GM21526 (cell line): ENCODE data around the gene DHRS13.
"Not testable (repeated sequence)": the region's sequence is repeated elsewhere in the genome, so short reads cannot be mapped to it uniquely, and the experiment has no call there.

Source experiments
- ATAC-seq: cut with Tn5 transposase; IDR thresholded peaks from one replicate; pipeline ENCODE4 v1.9.1; 2021; ENCODE audit warnings: moderate library complexity; ENCODE audit not compliant: unreplicated experiment, low FRiP score

The DHRS13 gene

GRCh38 chr17:28864991-28865849 lies 37.7 kb downstream of the DHRS13 start:
- ATAC-seq, result no peak

GRCh38 chr17:28863953-28864352 lies 38.9 kb downstream of the DHRS13 start:
- ATAC-seq, result no peak

- no peak for ATAC-seq
Observed at GRCh38 chr17:28862561-28862960, 40.3 kb downstream of the DHRS13 start.

GRCh38 chr17:28861393-28862203 lies 41.3 kb downstream of the DHRS13 start:
- no peak for ATAC-seq

GRCh38 chr17:28860363-28860808 lies 42.5 kb downstream of the DHRS13 start:
- ATAC-seq, result no peak

GRCh38 chr17:28858801-28859355 lies 44.0 kb downstream of the DHRS13 start:
- no peak for ATAC-seq

- ATAC-seq, result no peak
Observed at GRCh38 chr17:28857905-28858800, 44.7 kb downstream of the DHRS13 start.

- ATAC-seq, result no peak
Observed at GRCh38 chr17:28856028-28856574, 46.8 kb downstream of the DHRS13 start.

- ATAC-seq, result no peak
Observed at GRCh38 chr17:28855336-28855679, 47.6 kb downstream of the DHRS13 start.

GRCh38 chr17:28854457-28855335 lies 48.2 kb downstream of the DHRS13 start, which contains the start of gene ERAL1:
TSS of gene ERAL1 (plus strand) at chr17:28855016. CDS start at chr17:28855035, 19 bp downstream.
- ATAC-seq, result no peak

GRCh38 chr17:28853295-28853694 lies 49.6 kb downstream of the DHRS13 start:
- no peak for ATAC-seq

GRCh38 chr17:28849281-28849680 lies 53.6 kb downstream of the DHRS13 start:
- ATAC-seq, result no peak

- ATAC-seq, result not testable (repeated sequence)
Observed at GRCh38 chr17:28848667-28849066, 54.2 kb downstream of the DHRS13 start.
